HPDE6-E6E7 (cell line): ENCODE data around the gene SLC6A6.
A peak's percentile ranks its signal among the peaks of the same experiment; 100 is the strongest.

Experiments used
- DNase-seq: peaks from one replicate; pipeline ENCODE4 v3.0.0; 2011; ENCODE audit warnings: missing footprints; ENCODE audit errors: extremely low spot score

Gene SLC6A6

GRCh38 chr3:14454639-14455310 lies 52.4 kb downstream of the SLC6A6 start:
- no peak for DNase-seq

DNA sequence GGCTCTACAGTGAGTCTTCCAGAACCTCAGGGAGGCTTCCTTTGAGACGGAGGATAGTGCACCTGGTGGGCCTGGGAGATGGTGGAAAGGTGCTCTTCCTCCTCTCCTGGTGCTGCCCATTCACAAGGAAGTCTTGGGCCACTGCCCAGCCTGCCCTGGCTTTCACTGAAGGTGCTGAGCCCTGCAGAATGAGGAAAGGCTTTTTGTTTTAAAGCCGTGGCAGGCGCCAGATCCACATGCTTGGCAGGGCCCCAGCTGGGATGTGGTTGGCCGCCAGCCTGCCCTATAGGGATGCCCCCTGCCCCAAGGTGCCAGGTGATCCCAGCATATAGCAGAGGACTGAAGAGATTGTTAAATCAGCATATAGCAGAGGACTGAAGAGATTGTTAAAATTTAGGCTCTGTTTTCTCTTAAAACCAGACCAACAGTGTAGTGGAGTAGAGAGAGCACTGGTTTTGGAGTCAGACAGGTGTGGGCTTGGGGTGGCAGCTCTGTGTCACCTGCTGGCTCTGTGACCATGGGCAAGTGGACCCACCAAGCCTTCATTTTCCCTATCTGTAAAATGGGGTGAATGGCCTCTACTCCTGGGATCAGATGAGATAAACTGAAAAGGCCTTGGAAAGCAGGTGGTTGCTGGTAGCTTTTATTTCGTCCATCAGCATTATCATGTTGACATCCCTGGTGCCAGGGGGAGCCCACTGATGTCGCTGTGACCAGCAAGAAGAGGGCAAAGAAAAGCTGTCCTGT lies 53.3 kb downstream of the SLC6A6 start:
- DNase-seq: no peak

DNA sequence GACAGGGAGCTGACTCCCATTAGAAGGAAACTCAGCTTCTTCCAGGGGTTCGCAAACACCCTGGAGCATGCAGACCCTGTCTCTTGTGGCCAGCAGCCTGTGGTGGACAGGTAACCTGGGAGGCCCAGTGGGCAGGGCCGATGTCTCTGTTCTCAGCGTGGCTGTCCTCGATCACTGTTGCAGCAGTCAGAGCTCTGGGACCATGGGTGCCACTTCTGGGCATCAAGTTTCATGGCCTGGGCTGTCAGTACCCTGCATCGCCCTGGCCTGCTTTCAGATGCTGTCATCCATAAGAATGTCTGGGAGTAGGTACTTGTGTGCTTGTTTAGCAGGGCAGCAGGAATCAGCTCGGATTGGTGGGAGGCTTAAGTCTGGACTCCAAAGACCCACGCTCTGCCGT lies 54.4 kb downstream of the SLC6A6 start:
- no peak for DNase-seq

DNA sequence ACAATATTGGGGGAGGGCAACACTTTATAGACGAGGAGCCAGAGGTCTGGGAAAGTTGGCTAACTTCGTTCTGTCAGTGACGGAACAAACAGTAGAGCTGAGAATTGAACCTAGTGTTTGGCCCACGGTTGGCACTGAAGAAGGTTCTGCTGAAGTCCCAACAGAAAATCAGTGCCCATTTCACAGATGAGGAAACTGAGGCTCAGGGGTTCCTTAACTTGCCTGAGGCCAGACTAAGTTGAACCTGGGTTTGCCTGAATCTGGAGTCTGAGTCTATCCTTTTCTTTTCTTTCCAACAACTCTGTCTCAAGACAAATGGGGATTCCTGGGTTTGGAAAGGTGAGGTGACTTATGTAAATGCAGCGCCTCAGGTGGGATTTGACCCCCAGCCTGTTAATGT lies 55.1 kb downstream of the SLC6A6 start:
- DNase-seq: no peak

DNA sequence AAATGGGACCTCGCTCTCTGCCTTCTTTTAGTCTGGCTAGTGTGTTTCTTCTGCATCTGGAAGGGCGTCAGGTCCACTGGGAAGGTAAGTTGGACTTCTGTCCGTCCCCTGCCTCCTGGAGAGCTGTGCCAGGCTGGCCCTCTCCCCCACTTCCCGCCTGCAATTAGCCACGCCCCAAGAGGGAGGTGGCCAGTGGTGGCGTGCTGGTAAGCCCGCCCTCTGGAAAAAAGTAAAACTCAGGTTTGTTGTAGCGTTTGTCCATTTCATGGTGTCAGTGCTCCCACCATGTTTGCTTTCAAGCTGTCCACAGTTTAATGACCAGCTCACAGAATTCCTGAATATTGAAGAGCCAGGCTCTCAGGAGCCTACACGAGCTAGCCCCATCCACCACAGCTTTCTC lies 55.6 kb downstream of the SLC6A6 start:
- DNase-seq: no peak

DNA sequence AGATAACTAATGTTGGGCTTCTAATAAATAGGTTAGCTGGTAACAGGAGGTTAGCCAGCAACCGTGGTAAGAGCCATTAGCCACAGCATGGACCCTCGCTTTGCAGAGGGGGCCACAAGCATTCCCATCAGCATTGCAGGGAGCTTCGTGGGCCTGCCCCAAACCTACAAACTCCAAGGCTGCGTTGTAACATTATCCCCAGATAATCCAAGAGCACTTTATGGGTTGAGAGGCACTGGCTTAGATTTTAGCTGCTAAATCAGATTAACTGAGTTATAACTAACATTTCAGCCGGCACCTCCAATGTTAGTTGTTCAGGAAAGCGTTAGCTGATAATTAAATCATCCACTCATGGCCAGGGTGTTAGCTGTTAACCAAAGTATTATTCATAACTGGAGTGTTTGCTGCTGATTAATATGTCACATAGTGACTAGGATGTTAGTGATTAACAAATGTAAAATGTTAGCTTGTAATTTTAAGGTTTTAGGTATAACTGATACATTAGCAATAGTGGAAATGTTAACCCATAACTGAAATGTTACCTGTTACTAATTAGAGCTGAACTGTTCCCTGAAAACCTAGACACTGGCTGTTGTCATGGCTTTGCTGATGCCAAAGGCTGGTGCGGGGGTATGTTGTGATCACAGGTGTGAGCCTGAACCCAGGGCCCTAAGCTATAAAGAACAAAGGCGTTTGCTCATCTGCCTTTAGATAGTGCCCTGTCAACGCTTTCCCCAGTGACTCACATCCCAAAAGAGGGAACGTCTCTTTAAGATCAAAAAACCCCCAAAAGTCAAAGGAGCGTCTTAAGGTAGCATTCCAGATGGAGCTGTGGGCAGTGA lies 56.2 kb downstream of the SLC6A6 start:
- no peak for DNase-seq

DNA sequence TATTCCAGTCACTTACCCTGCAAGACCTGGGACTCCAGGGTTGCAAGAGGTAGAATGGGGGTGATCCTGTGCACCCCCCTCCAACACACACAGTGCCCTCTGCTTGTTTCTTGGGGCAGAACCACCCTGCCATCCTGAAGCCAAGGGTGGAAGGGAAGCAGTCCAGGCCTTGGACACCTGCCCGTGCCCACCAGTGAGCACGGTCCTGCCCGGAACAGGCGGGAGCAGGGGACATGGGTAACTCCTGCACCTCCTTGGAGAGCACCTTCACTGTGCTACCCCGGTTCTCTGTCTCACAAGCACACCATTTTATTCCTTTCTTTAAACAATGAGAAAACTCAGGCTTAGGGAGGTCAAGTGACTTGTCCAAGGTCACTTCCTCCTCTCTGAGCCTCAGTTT lies 57.0 kb downstream of the SLC6A6 start:
- DNase-seq: no peak

DNA sequence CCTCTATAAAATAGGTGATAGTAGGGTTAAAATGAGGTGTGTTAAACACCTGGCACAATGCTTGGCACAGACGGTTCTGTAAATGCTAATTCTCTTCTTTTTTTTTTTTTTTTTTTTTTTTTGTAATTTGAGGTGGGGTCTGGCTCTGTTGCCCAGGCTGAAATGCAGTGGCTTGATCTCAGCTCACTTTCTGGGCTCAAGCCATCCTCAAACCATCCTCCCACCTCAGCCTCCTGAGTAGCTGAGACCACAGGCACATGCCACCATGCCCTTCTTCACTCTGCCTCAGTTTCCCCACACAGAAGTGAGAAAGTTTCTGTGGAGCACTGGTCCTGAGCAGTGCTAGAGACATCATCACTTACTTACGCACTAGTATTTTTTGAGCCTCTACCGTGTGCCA lies 57.4 kb downstream of the SLC6A6 start:
- no peak for DNase-seq

- no peak for DNase-seq
Observed at GRCh38 chr3:14460342-14461005, 58.1 kb downstream of the SLC6A6 start.

- no peak for DNase-seq
Observed at GRCh38 chr3:14461006-14461747, 58.8 kb downstream of the SLC6A6 start.

DNA sequence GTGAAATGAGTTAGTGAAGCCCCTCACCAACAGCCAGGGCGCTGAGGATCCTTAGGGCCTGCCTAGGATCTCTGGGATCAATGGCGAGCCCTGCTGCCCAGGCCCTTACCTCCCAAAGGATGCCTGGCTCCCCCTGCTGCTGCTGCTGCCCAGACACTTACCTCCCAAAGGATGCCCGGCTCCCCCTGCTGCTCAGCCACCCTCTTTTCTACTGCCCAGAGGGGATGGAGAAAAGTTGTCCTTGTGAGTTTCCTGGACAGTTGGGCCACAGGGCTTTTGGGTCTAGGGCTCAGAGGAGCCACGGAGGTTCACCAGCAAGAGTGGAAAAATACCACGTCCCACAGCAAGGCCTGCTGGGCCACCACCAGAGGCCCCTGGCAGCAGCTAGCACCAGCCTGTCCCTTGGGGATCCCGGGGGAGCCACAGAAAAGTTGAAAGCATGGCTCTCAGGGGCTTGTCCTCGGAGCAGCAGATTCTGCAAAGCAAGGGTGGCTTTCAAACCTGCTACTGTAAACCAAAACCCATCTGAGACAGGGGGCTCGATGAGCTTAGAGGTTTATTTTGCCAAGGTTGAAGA lies 59.4 kb downstream of the SLC6A6 start:
- peak; percentile 36 for DNase-seq

- no peak for DNase-seq
Observed at GRCh38 chr3:14462738-14463137, 60.3 kb downstream of the SLC6A6 start.

GRCh38 chr3:14463330-14464140 lies 61.1 kb downstream of the SLC6A6 start:
- no peak for DNase-seq

DNA sequence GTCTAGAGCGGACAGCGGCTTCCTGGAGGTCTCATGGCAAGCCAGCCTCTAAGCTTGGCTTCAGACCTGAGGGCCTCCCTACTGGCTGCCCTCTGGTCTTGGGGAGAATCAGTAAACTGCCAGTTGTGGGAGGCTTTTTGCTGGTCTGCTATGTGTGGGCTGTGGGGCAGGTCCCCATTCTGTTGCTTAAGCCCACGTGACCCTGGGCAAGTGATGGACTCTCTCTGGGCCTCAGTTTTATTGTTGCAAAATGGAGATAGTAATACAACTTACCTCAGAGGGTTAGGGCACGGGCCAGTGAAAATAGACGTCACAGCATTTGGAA lies 61.7 kb downstream of the SLC6A6 start:
- DNase-seq: no peak

- DNase-seq: no peak
Observed at GRCh38 chr3:14464521-14464920, 62.1 kb downstream of the SLC6A6 start.

- no peak for DNase-seq
Observed at GRCh38 chr3:14465425-14465824, 63.0 kb downstream of the SLC6A6 start.

- DNase-seq: no peak
Observed at GRCh38 chr3:14466179-14466903, 63.9 kb downstream of the SLC6A6 start.

DNA sequence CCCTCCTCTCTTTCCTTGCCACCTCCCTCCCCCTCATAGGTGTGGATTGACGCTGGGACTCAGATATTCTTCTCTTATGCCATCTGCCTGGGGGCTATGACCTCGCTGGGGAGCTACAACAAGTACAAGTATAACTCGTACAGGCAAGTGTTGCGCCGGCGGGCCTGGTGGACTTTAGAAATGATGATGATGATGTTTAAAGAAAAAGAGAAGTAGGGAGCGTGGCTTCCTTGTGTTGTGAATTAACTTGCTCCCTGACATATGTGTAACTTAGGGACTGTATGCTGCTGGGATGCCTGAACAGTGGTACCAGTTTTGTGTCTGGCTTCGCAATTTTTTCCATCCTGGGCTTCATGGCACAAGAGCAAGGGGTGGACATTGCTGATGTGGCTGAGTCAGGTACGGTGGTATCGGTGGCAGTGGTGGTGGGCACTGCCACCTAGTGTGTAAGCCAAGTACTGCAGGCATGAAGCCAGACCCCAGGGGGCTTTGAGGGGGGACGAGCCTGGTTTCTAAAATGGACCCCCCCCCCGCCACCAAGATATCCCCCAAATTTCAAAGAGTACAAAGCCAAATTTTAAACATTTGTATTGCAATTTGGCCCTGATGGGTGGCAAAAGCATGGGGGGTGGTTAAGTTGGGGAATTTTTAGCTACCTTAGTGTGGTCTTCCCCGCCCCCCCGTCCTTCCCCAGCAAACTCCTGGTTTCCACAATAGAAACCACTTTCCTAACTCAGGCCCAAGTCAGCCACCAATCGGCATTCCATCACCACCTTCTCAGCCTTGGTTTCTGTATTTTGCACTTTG lies 65.6 kb downstream of the SLC6A6 start:
- peak; percentile 21 for DNase-seq

GRCh38 chr3:14468621-14468981 lies 66.2 kb downstream of the SLC6A6 start:
- DNase-seq: no peak
